ENCODE measurements around the gene PLCG1. TPM values are rescaled to one million over a fixed set of nuclear protein-coding genes. Genes with fewer than 3 reads are reported as not detected.

PLCG1 gene
- polyA plus RNA-seq, 2 of the 4 experiments (the other 2 are of a cell fraction): 22.0 to 65.0 TPM

GRCh38 chr20:41223112-41223511 is 85.8 kb downstream of the PLCG1 start:
- POLR2A ChIA-PET: interaction anchor here (1.5 kb wide), 1 partner anchor 10 kb away, joined by 3 read pairs; no protein-coding TSS in a partner anchor
- no peak for TF ChIP-seq RCOR1 (IDR thresholded peaks at IDR 0.05; ENCODE audit: low read depth, low read length)
- TF ChIP-seq HOXA7 (CRISPR knock-in tag; IDR thresholded peaks at IDR 0.05): no peak
- TF ChIP-seq HES2 (IDR thresholded peaks at IDR 0.05): no peak
- TF ChIP-seq ZFP36 (IDR thresholded peaks at IDR 0.05; ENCODE audit: borderline replicate concordance, partially characterized antibody): no peak
- TF ChIP-seq HOXB5 (CRISPR knock-in tag; IDR thresholded peaks at IDR 0.05): no peak
- no peak for TF ChIP-seq RNF2 (IDR thresholded peaks at IDR 0.05; ENCODE audit: borderline replicate concordance, low read depth)
- TF ChIP-seq ATOH8 (CRISPR knock-in tag; IDR thresholded peaks at IDR 0.05; ENCODE audit: low read depth): no peak
- TF ChIP-seq CHD2 (IDR thresholded peaks at IDR 0.05; ENCODE audit: low read length, partially characterized antibody): no peak
- Histone ChIP-seq H3K4me1 (no peaks in the 10 kb centered on the region), H3K9me3 (no peaks in the 10 kb centered on the region), H3K4me3 (no peak overlapping the region), H3K4me2 (no peak overlapping the region), H3K27ac (no peak overlapping the region)
- no peak for FAIRE-seq
- no peak for ATAC-seq
- no peak for DNase-seq (ENCODE audit: low read depth in 1 of 2, low spot score in 1 of 2)
- CTCF ChIA-PET: interaction anchor here (0.7 to 3.1 kb wide), 7 partner anchors 10 to 125 kb away, joined by 3 to 26 read pairs (median 3); partner anchors contain the start of gene LPIN3

GRCh38 chr20:41224281-41224680 is 86.9 kb downstream of the PLCG1 start:
- H3K9me3 ChIP-seq: no peaks in the 10 kb centered on the region
- ATAC-seq: no peak
- no peak for DNase-seq (ENCODE audit: low read depth in 1 of 2, low spot score in 1 of 2)
- WGBS (ENCODE audit: missing lambda C conversion rate): 100% methylated on average over 1 of the region's 1 CpG
- H3K4me1 ChIP-seq: no peaks in the 10 kb centered on the region
- no peak for TF ChIP-seq CEBPB (IDR thresholded peaks at IDR 0.05)
- no peak for TF ChIP-seq JUNB (IDR thresholded peaks at IDR 0.05)
- TF ChIP-seq MAZ (IDR thresholded peaks at IDR 0.05; ENCODE audit: borderline replicate concordance, low read depth, low read length): no peak
- TF ChIP-seq CBX8 (IDR thresholded peaks at IDR 0.05): no peak
- TF ChIP-seq ATOH8 (CRISPR knock-in tag; IDR thresholded peaks at IDR 0.05; ENCODE audit: low read depth): no peak
- no peak for TF ChIP-seq ZC3H11A (IDR thresholded peaks at IDR 0.05)
- no peak for TF ChIP-seq PBX3 (IDR thresholded peaks at IDR 0.05)
- TF ChIP-seq NR3C1 (IDR thresholded peaks at IDR 0.05): no peak
- no peak for TF ChIP-seq BHLHE40 (IDR thresholded peaks at IDR 0.05; ENCODE audit: low read depth, low read length)
- no peak for TF ChIP-seq BCL3 (IDR thresholded peaks at IDR 0.05)
- no peak for TF ChIP-seq REST (IDR thresholded peaks at IDR 0.05)
- no peak for TF ChIP-seq TP53 (CRISPR knock-in tag; IDR thresholded peaks at IDR 0.05)
- TF ChIP-seq MAX (IDR thresholded peaks at IDR 0.05): no peak
- TF ChIP-seq GATA3 (IDR thresholded peaks at IDR 0.05; ENCODE audit: borderline replicate concordance): no peak
- no peak overlapping the region for H3K4me2 ChIP-seq
- H3K4me3 ChIP-seq: no peak overlapping the region
- no peak overlapping the region for H3K27ac ChIP-seq
- ChIA-PET POLR2A (interaction anchor here (1.5 kb wide), 1 partner anchor 9 kb away, joined by 3 read pairs; no protein-coding TSS in a partner anchor), CTCF (interaction anchor here (1.0 to 3.1 kb wide), 9 partner anchors 9 to 262 kb away, joined by 3 to 26 read pairs (median 4); partner anchors contain the start of gene LPIN3)
- no peak for FAIRE-seq
